ENCODE data around the gene C14orf180. TPM values are rescaled to one million over a fixed set of nuclear protein-coding genes. Genes with fewer than 3 reads are reported as not detected.
"Not testable (repeated sequence)": the region's sequence is repeated elsewhere in the genome, so short reads cannot be mapped to it uniquely, and the experiment has no call there.

Gene C14orf180
- total RNA-seq, 2 experiments from 2014 or later = not detected

- CTCF ChIA-PET = no interaction called here
- no peaks in the 10 kb centered on the region for H3K36me3 Mint-ChIP-seq (ENCODE audit: low read depth)
- H3K4me3 Mint-ChIP-seq = no peak overlapping the region
- no peak for DNase-seq
- H3K9me3 Mint-ChIP-seq = no peaks in the 10 kb centered on the region
- POLR2A ChIA-PET = no interaction called here
- H3K27me3 Mint-ChIP-seq = no peaks in the 10 kb centered on the region
- H3K4me1 Mint-ChIP-seq = no peaks in the 10 kb centered on the region
- H3K27ac Mint-ChIP-seq = no peak overlapping the region
Observed at GRCh38 chr14:104573930-104574329, 5.6 kb upstream of the C14orf180 start.

GRCh38 chr14:104574536-104574935 lies 5.0 kb upstream of the C14orf180 start:
- ChIA-PET POLR2A (no interaction called here), CTCF (no interaction called here)
- Mint-ChIP-seq H3K4me3 (no peak overlapping the region), H3K4me1 (no peaks in the 10 kb centered on the region), H3K9me3 (no peaks in the 10 kb centered on the region), H3K27me3 (no peaks in the 10 kb centered on the region), H3K36me3 (ENCODE audit: low read depth) (no peaks in the 10 kb centered on the region), H3K27ac (no peak overlapping the region)
- no peak for DNase-seq

- no peak for DNase-seq
- no peaks in the 10 kb centered on the region for H3K9me3 Mint-ChIP-seq
- H3K27ac Mint-ChIP-seq = no peak overlapping the region
- H3K4me1 Mint-ChIP-seq = no peaks in the 10 kb centered on the region
- H3K36me3 Mint-ChIP-seq (ENCODE audit: low read depth) = no peaks in the 10 kb centered on the region
- ChIA-PET CTCF (no interaction called here), POLR2A (no interaction called here)
- H3K4me3 Mint-ChIP-seq = no peak overlapping the region
- H3K27me3 Mint-ChIP-seq = no peaks in the 10 kb centered on the region
Observed at GRCh38 chr14:104574978-104575583, 4.5 kb upstream of the C14orf180 start.

GRCh38 chr14:104576232-104576969 lies 3.2 kb upstream of the C14orf180 start:
- no peaks in the 10 kb centered on the region for H3K27me3 Mint-ChIP-seq
- CTCF ChIA-PET = no interaction called here

GRCh38 chr14:104576970-104577332 lies 2.6 kb upstream of the C14orf180 start:
- H3K27ac Mint-ChIP-seq = no peak overlapping the region
- POLR2A ChIA-PET = no interaction called here
- H3K4me3 Mint-ChIP-seq = no peak overlapping the region
- no peaks in the 10 kb centered on the region for H3K27me3 Mint-ChIP-seq
- CTCF ChIA-PET = no interaction called here
- DNase-seq = no peak
- H3K4me1 Mint-ChIP-seq = no peaks in the 10 kb centered on the region
- H3K9me3 Mint-ChIP-seq = no peaks in the 10 kb centered on the region
- no peaks in the 10 kb centered on the region for H3K36me3 Mint-ChIP-seq (ENCODE audit: low read depth)

More at GRCh38 chr14:104576232-104576969, 3.2 kb upstream of the C14orf180 start:
- DNase-seq = no peak
- Mint-ChIP-seq H3K9me3 (no peaks in the 10 kb centered on the region), H3K4me1 (no peaks in the 10 kb centered on the region), H3K36me3 (ENCODE audit: low read depth) (no peaks in the 10 kb centered on the region), H3K27ac (no peak overlapping the region), H3K4me3 (no peak overlapping the region)
- POLR2A ChIA-PET = no interaction called here

- Mint-ChIP-seq H3K27me3 (no peaks in the 10 kb centered on the region), H3K9me3 (no peaks in the 10 kb centered on the region), H3K36me3 (ENCODE audit: low read depth) (no peaks in the 10 kb centered on the region), H3K4me1 (no peaks in the 10 kb centered on the region), H3K4me3 (no peak overlapping the region), H3K27ac (no peak overlapping the region)
- DNase-seq = no peak
- ChIA-PET CTCF (no interaction called here), POLR2A (no interaction called here)
Observed at GRCh38 chr14:104577426-104577825, 2.1 kb upstream of the C14orf180 start.

GRCh38 chr14:104577847-104578301 lies 1.7 kb upstream of the C14orf180 start:
- POLR2A ChIA-PET = no interaction called here
- no peaks in the 10 kb centered on the region for H3K36me3 Mint-ChIP-seq (ENCODE audit: low read depth)

GRCh38 chr14:104578321-104578720 lies 1.2 kb upstream of the C14orf180 start:
- Mint-ChIP-seq H3K4me3 (no peak overlapping the region), H3K4me1 (no peaks in the 10 kb centered on the region), H3K36me3 (ENCODE audit: low read depth) (no peaks in the 10 kb centered on the region), H3K27me3 (no peaks in the 10 kb centered on the region), H3K9me3 (no peaks in the 10 kb centered on the region), H3K27ac (no peak overlapping the region)
- no peak for DNase-seq
- ChIA-PET POLR2A (no interaction called here), CTCF (no interaction called here)

More at GRCh38 chr14:104577847-104578301, 1.7 kb upstream of the C14orf180 start:
- DNase-seq = no peak
- Mint-ChIP-seq H3K27ac (no peak overlapping the region), H3K27me3 (no peaks in the 10 kb centered on the region), H3K4me1 (no peaks in the 10 kb centered on the region), H3K4me3 (no peak overlapping the region), H3K9me3 (no peaks in the 10 kb centered on the region)
- CTCF ChIA-PET = no interaction called here

- POLR2A ChIA-PET; H3K27me3 Mint-ChIP-seq; DNase-seq; CTCF ChIA-PET; H3K27ac Mint-ChIP-seq; H3K36me3 Mint-ChIP-seq (ENCODE audit: low read depth); H3K4me3 Mint-ChIP-seq; H3K9me3 Mint-ChIP-seq; H3K4me1 Mint-ChIP-seq: not testable (repeated sequence)
Observed at GRCh38 chr14:104579939-104580338, 375 bp downstream of the C14orf180 start.

- Mint-ChIP-seq H3K36me3 (ENCODE audit: low read depth) (no peaks in the 10 kb centered on the region), H3K27me3 (no peaks in the 10 kb centered on the region), H3K9me3 (no peaks in the 10 kb centered on the region), H3K4me1 (no peaks in the 10 kb centered on the region), H3K27ac (no peak overlapping the region), H3K4me3 (no peak overlapping the region)
- CTCF ChIA-PET = no interaction called here
- POLR2A ChIA-PET = no interaction called here
- no peak for DNase-seq
Observed at GRCh38 chr14:104580961-104581360, 1.4 kb downstream of the C14orf180 start.

- ChIA-PET POLR2A (no interaction called here), CTCF (no interaction called here)
- no peak overlapping the region for H3K27ac Mint-ChIP-seq
- no peaks in the 10 kb centered on the region for H3K4me1 Mint-ChIP-seq
- no peaks in the 10 kb centered on the region for H3K9me3 Mint-ChIP-seq
- H3K36me3 Mint-ChIP-seq (ENCODE audit: low read depth) = no peaks in the 10 kb centered on the region
- no peaks in the 10 kb centered on the region for H3K27me3 Mint-ChIP-seq
- no peak overlapping the region for H3K4me3 Mint-ChIP-seq
- DNase-seq = no peak
Observed at GRCh38 chr14:104581521-104581920, 2.0 kb downstream of the C14orf180 start.

GRCh38 chr14:104582005-104582404 lies 2.4 kb downstream of the C14orf180 start:
- no peaks in the 10 kb centered on the region for H3K9me3 Mint-ChIP-seq
- POLR2A ChIA-PET = no interaction called here
- H3K4me3 Mint-ChIP-seq = no peak overlapping the region
- no peaks in the 10 kb centered on the region for H3K27me3 Mint-ChIP-seq
- no peaks in the 10 kb centered on the region for H3K4me1 Mint-ChIP-seq
- CTCF ChIA-PET = no interaction called here
- DNase-seq = no peak
- no peak overlapping the region for H3K27ac Mint-ChIP-seq
- no peaks in the 10 kb centered on the region for H3K36me3 Mint-ChIP-seq (ENCODE audit: low read depth)

- no peaks in the 10 kb centered on the region for H3K9me3 Mint-ChIP-seq
- H3K36me3 Mint-ChIP-seq (ENCODE audit: low read depth) = no peaks in the 10 kb centered on the region
- H3K4me1 Mint-ChIP-seq = no peaks in the 10 kb centered on the region
- ChIA-PET POLR2A (no interaction called here), CTCF (no interaction called here)
- H3K27ac Mint-ChIP-seq = no peak overlapping the region
- H3K4me3 Mint-ChIP-seq = no peak overlapping the region
- no peak for DNase-seq
- no peaks in the 10 kb centered on the region for H3K27me3 Mint-ChIP-seq
Observed at GRCh38 chr14:104582662-104583061, 3.1 kb downstream of the C14orf180 start.

Measured in activated CD4-positive, alpha-beta memory T cell treated with anti-CD3 and anti-CD28 coated beads, Interleukin-2, amount 10 ng/mL, durations not matched to agents 7 days and 5 days (primary cell).